Tibial nerve (tissue), 4 donors: ENCODE measurements around the gene LDAH.

Source experiments
- CTCF ChIP-seq, 5 experiments: fragments of 200-600 bp in 3 of 5; fragments of 450-650 bp in 2 of 5; sonication (generic) in 3 of 5; IDR thresholded peaks; one replicate each; pipeline ENCODE4 v1.5.1; 2016 to 2019; ENCODE audit warnings: antibody characterized with exemption in 5 of 5, mild to moderate bottlenecking in 3 of 5, moderate library complexity in 2 of 5
- EP300 ChIP-seq, 2 donors: sonication (generic); formaldehyde crosslinking; IDR thresholded peaks; one replicate each; pipeline ENCODE4 v1.6.1; 2017; ENCODE audit warnings: antibody characterized with exemption in 2 of 2, mild to moderate bottlenecking in 1 of 2
- POLR2A ChIP-seq, 2 donors: fragments of 450-650 bp; IDR thresholded peaks; one replicate each; pipeline ENCODE4 v1.6.1; 2017; ENCODE audit warnings: antibody characterized with exemption in 2 of 2, mild to moderate bottlenecking in 2 of 2, moderate library complexity in 2 of 2

- TF ChIP-seq CTCF (IDR thresholded peaks at IDR 0.05), result no peak
- no peak for TF ChIP-seq POLR2A (IDR thresholded peaks at IDR 0.05)
- no peak for TF ChIP-seq EP300 (IDR thresholded peaks at IDR 0.05)
Measured at GRCh38 chr2:20752293-20752692, 70.6 kb downstream of the LDAH start.
